Measurements from ENCODE around the gene MINDY3. TPM values are rescaled to one million over a fixed set of nuclear protein-coding genes. Genes with fewer than 3 reads are reported as not detected.
"Not testable (repeated sequence)": the region's sequence is repeated elsewhere in the genome, so short reads cannot be mapped to it uniquely, and the experiment has no call there.

Gene MINDY3
- total RNA-seq = 10 to 100 TPM; 15.3 to 16.7 TPM

DNA sequence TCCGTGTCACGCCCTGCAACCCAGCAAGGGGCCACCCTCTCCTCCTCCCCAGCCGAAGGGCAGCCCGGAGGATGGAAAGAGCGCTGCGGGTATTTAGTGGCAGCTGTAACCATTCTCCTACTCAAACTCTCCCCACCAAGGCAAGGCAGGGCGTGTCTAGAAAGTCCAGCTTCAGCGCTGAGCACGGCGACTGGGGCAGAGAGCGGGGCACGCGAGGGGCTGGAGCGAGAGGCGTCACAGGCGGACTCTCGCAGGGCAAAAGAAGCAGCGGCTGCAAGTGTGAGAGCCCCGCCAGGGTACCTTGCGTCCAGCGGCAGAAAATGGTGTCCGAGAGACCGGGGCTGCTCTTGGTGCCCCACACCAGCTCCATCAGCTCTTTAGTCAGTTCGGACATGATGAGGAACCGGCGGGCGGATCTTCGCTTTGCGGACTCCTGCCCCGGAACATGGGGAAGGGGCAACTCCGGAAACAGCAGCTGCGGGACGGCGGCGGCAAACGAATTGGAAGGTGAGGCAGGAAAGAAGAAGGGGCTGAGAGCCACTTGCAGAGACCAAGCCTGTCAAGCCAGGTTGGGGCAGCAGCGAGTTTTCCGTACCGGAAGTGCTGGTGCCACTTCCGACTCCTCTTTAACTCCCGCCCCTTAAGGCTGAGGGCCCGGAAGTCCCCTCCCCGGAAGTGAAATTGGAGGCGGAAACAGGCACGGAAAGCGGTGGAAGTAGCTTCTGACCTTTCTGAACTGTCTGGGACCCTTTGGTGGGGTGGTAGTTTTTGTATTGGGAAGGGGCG lies at the start of gene MINDY3:
Gene MINDY3, minus strand, starts transcription at position 602 of the 786 bp plus-strand sequence. Its CDS starts 208 bp downstream, at position 394.
- Mint-ChIP-seq H3K4me3 (peak within 1 kb of the TSS; percentile 99), H3K36me3 (peaks cover 7% of the 10 kb centered on the region), H3K27ac (peak within 1 kb of the TSS; percentile 90), H3K4me1 (ENCODE audit: low read depth) (peaks cover 27% of the 10 kb centered on the region), H3K9me3 (no peaks in the 10 kb centered on the region), H3K27me3 (peaks cover 13% of the 10 kb centered on the region)
- intact Hi-C loops (cut with micrococcal nuclease) = loop anchor here (1.0 to 10.0 kb wide), 3 partner anchors 29 to 957 kb away; partner anchors contain the start of genes PTER and RSU1
- peak; percentile 88 for DNase-seq
- CTCF ChIA-PET = interaction anchor here (0.7 to 2.4 kb wide), 5 partner anchors 17 to 54 kb away, joined by 3 to 13 read pairs (median 3); no protein-coding TSS in a partner anchor
- POLR2A ChIA-PET = interaction anchor here (1.1 to 1.2 kb wide), 2 partner anchors 29 to 33 kb away, joined by 3 read pairs; no protein-coding TSS in a partner anchor

DNA sequence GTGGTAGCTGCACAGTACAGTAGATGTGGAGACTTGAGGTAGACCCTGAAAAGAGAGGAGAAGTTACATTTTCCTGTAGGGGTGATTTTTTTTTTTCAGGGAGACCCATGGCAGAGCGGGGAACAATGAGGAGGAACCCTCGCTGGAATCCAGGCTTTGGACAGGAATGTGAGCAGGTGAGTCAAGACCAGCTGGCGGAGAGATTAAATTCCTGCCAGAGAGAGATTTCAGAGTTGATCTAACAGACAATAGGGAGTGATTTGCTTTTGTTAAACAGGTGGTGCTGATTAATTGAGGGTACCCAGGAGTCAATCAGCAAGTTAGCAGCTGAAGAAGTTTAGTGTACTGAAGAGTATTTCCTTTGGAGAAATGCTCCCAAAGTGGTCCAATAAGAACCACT lies 41.6 kb upstream of the MINDY3 start:
- ChIA-PET CTCF (interaction anchor here (0.6 to 2.7 kb wide), 24 partner anchors 8 to 916 kb away, joined by 3 to 19 read pairs (median 4); partner anchors contain the start of genes MINDY3 and RSU1), POLR2A (no interaction called here)
- H3K4me3 Mint-ChIP-seq = no peak overlapping the region
- intact Hi-C loops (cut with micrococcal nuclease) = loop anchor here (1.0 to 10.0 kb wide), 3 partner anchors 643 to 907 kb away; no protein-coding TSS in a partner anchor
- no peaks in the 10 kb centered on the region for H3K36me3 Mint-ChIP-seq
- peaks cover 16% of the 10 kb centered on the region for H3K27me3 Mint-ChIP-seq
- no peaks in the 10 kb centered on the region for H3K4me1 Mint-ChIP-seq (ENCODE audit: low read depth)
- no peak overlapping the region for H3K27ac Mint-ChIP-seq
- H3K9me3 Mint-ChIP-seq = no peaks in the 10 kb centered on the region
- DNase-seq = no peak

DNA sequence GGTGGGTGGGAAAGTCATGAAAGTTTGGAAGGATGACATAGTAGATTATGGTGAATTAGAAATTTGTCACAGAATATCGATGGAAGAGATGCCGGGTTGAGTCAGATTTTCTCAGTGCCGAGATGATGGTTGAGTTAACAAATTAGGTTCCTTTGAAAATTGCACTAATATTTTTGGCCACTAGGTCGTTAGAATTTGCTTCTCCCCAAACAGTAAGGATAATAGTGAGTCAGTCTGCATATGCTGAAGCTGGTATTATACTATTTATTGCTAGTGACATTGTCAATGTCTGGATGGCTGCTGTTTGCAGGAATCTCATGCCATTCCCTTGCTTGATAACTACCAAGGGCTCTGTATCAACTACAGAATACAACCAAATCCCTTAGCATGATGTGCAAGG lies 37.7 kb upstream of the MINDY3 start:
- POLR2A ChIA-PET = no interaction called here
- intact Hi-C loops (cut with micrococcal nuclease) = no loop called here
- no peaks in the 10 kb centered on the region for H3K36me3 Mint-ChIP-seq

DNA sequence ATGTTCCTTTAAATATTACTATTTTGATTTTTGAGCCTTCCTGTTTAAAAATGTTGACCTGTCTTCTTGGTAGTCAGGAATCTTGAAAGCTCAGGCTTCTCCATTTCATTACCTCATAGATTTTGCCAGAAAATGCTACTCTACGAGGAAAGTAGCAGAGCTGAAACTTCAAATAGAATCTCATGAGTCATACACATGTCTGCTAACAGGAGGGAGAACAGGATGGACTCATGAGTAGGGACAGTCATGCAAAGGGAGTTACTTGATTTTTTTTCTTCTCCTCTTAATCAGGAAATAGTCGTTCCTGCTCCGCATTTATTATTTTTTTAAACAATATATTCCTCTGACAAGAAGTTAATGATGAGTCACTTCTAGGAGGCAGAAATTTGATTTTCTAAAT lies 37.0 kb upstream of the MINDY3 start:
- no peak overlapping the region for H3K4me3 Mint-ChIP-seq
- H3K4me1 Mint-ChIP-seq (ENCODE audit: low read depth) = no peaks in the 10 kb centered on the region
- no peak for DNase-seq
- intact Hi-C loops (cut with micrococcal nuclease) = no loop called here
- no peaks in the 10 kb centered on the region for H3K9me3 Mint-ChIP-seq
- H3K36me3 Mint-ChIP-seq = no peaks in the 10 kb centered on the region
- ChIA-PET CTCF (no interaction called here), POLR2A (no interaction called here)
- peaks cover 32% of the 10 kb centered on the region for H3K27me3 Mint-ChIP-seq
- no peak overlapping the region for H3K27ac Mint-ChIP-seq

More for the DNA sequence above, 37.7 kb upstream of the MINDY3 start:
- no peak overlapping the region for H3K4me3 Mint-ChIP-seq
- peaks cover 29% of the 10 kb centered on the region for H3K27me3 Mint-ChIP-seq
- H3K9me3 Mint-ChIP-seq = no peaks in the 10 kb centered on the region
- CTCF ChIA-PET = no interaction called here
- DNase-seq = no peak
- no peak overlapping the region for H3K27ac Mint-ChIP-seq
- H3K4me1 Mint-ChIP-seq (ENCODE audit: low read depth) = no peaks in the 10 kb centered on the region

DNA sequence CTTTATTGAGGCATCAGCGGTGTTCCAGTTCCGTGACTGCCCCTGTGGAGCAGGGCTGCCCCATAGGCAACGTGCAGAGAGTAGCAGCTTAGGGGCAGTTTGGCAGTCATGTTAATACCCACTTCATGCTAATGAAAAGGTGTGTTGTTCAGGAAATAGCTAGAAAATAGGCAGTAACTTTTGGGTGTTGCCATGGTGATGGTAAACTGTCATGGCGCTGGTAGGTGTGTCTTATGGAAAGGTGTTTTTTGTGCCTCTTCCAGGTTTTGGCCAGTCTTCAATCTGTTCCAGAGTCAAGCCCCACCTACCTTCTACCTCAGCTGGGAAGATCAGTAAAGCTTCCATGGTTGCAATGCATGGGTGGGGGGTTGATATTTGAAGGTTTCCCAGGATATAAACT lies 36.3 kb upstream of the MINDY3 start:
- ChIA-PET POLR2A (no interaction called here), CTCF (no interaction called here)
- Mint-ChIP-seq H3K4me1 (ENCODE audit: low read depth) (no peaks in the 10 kb centered on the region), H3K27ac (no peak overlapping the region), H3K9me3 (no peaks in the 10 kb centered on the region), H3K36me3 (no peaks in the 10 kb centered on the region), H3K27me3 (peaks cover 29% of the 10 kb centered on the region), H3K4me3 (no peak overlapping the region)
- intact Hi-C loops (cut with micrococcal nuclease) = no loop called here
- no peak for DNase-seq

DNA sequence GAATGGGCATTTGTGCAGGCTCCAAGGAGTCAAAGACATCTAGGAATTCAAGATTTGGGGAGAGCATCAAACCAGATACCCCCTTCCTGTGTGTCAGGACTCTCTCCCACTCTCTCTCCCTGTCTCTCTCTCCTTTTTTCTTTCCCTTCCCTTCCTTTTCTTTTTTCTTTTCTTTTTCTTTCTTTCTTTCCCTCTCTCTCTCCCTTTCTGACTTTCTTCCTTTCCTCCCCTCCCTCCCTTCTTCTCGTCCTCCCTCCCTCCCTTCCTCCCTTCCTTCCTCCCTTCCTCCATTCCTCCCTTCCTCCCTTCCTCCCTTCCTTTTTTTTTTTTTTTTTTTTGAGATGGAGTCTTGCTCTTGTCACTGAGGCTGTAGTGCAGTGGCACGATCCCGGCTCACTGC lies 24.1 kb upstream of the MINDY3 start:
- POLR2A ChIA-PET = no interaction called here

DNA sequence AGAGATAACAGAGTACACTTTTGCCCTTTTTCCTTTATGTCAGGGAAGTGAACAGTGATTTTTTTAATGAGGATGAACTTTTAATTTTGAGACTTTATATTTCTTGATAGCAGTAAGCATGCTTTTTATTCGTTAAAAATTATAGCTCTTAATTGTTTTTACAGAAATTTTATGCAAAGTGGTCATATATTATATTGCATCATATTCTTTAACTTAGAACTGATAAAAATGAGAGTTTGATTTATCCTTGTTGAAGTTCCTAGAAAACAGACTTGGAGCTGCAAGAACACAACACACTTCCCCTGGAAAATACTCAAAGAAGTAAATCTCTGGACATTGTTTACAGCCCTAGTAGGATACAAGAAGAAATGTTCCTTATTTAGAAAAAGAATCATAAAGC lies 21.2 kb upstream of the MINDY3 start:
- no peaks in the 10 kb centered on the region for H3K36me3 Mint-ChIP-seq
- no peak overlapping the region for H3K4me3 Mint-ChIP-seq
- no peaks in the 10 kb centered on the region for H3K9me3 Mint-ChIP-seq
- no peak overlapping the region for H3K27ac Mint-ChIP-seq
- POLR2A ChIA-PET = no interaction called here
- DNase-seq = no peak
- H3K27me3 Mint-ChIP-seq = peaks cover 27% of the 10 kb centered on the region
- no peaks in the 10 kb centered on the region for H3K4me1 Mint-ChIP-seq (ENCODE audit: low read depth)
- CTCF ChIA-PET = interaction anchor here (1.6 to 2.2 kb wide), 2 partner anchors 20 to 22 kb away, joined by 3 to 7 read pairs; partner anchors contain the start of gene MINDY3
- intact Hi-C loops (cut with micrococcal nuclease) = no loop called here

More for the DNA sequence above, 24.1 kb upstream of the MINDY3 start:
- no peaks in the 10 kb centered on the region for H3K9me3 Mint-ChIP-seq
- CTCF ChIA-PET = interaction anchor here (0.7 to 1.0 kb wide), 2 partner anchors 18 to 624 kb away, joined by 3 to 5 read pairs; no protein-coding TSS in a partner anchor
- no peak overlapping the region for H3K27ac Mint-ChIP-seq
- H3K4me1 Mint-ChIP-seq (ENCODE audit: low read depth) = no peaks in the 10 kb centered on the region
- no peaks in the 10 kb centered on the region for H3K36me3 Mint-ChIP-seq
- H3K27me3 Mint-ChIP-seq = peaks cover 26% of the 10 kb centered on the region
- DNase-seq = no peak
- intact Hi-C loops (cut with micrococcal nuclease) = no loop called here
- no peak overlapping the region for H3K4me3 Mint-ChIP-seq

DNA sequence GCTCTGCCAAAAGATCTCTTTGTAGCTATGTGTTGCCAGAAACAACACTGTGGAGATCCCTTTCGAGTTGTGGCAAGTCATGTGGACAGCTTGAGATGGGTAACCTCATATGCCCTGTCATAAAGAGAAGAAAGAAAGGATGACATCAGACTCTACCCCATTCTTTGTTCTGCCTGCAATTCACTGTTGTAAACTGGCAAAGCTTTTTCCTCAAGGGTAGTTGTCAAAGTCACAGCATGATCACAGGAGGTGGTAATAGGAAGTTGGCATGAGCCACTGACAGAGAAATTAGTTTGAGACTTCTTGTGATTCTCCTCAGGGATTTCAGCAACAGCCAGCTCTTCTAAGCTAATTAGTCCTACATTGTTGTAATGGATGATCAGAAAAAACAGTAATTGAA lies 19.4 kb upstream of the MINDY3 start:
- CTCF ChIA-PET = interaction anchor here (1.0 to 1.1 kb wide), 3 partner anchors 23 to 904 kb away, joined by 3 to 7 read pairs (median 3); no protein-coding TSS in a partner anchor

DNA sequence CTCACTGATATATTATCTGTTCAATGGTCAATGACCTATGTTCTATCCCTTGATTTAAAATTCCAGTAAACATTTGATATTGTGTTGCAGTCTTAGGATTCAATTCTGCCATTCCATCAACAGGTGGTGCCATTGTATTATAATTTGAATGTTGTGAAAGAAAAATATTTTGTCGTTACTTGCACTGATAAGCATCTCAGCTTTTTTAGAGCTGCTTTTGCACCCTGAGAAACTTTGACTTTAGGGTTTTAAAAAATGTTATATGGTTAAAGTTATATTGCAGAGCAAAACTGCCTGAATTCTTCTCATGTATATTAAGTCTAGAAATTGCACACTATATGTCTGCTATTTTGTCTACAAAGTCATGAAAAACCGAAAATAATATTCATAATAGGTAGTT lies 18.8 kb upstream of the MINDY3 start:
- Mint-ChIP-seq H3K27ac (no peak overlapping the region), H3K9me3 (no peaks in the 10 kb centered on the region), H3K36me3 (no peaks in the 10 kb centered on the region), H3K4me1 (ENCODE audit: low read depth) (no peaks in the 10 kb centered on the region), H3K4me3 (no peak overlapping the region), H3K27me3 (peaks cover 45% of the 10 kb centered on the region)
- ChIA-PET POLR2A (no interaction called here), CTCF (interaction anchor here (1.0 to 1.2 kb wide), 4 partner anchors 23 to 905 kb away, joined by 3 to 7 read pairs (median 3); no protein-coding TSS in a partner anchor)
- intact Hi-C loops (cut with micrococcal nuclease) = no loop called here
- no peak for DNase-seq

More for the DNA sequence above, 19.4 kb upstream of the MINDY3 start:
- no peaks in the 10 kb centered on the region for H3K9me3 Mint-ChIP-seq
- DNase-seq = no peak
- H3K4me1 Mint-ChIP-seq (ENCODE audit: low read depth) = no peaks in the 10 kb centered on the region
- intact Hi-C loops (cut with micrococcal nuclease) = no loop called here
- no peak overlapping the region for H3K27ac Mint-ChIP-seq
- no peaks in the 10 kb centered on the region for H3K36me3 Mint-ChIP-seq
- POLR2A ChIA-PET = no interaction called here
- H3K27me3 Mint-ChIP-seq = peaks cover 39% of the 10 kb centered on the region
- H3K4me3 Mint-ChIP-seq = no peak overlapping the region

DNA sequence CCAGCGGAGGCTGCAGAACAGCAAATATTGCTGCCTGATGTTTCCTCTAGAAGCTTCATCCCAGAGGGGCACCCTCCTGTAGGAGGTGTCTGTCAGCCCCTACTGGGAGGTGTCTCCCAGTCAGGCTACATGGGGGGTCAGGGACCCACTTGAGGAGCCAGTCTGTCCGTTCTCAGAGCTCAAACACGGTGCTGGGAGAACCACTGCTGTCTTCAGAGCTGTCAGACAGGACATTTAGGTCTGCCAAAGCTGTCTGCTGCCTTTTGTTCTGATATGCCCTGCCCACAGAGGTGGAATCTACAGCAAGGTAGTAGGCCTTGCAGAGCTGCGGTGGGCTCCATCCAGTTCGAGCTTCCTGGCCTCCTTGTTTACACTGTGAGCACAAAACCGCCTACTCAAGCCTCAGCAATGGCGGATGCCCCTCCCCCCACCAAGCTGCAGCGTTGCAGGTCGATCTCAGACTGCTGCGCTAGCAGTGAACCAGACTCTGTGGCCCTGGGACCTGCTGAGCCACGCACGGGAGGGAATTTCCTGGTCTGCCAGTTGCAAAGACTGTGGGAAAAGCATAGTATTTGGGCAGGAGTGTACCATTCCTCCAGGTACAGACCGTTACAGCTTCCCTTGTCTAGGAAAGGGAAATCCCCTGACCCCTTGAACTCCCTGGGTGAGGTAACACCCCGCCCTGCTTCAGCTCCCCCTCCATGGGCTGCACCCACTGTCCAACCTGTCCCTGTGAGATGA lies 17.7 kb upstream of the MINDY3 start:
- no peak overlapping the region for H3K4me3 Mint-ChIP-seq
- DNase-seq = no peak
- POLR2A ChIA-PET = no interaction called here
- no peak overlapping the region for H3K27ac Mint-ChIP-seq
- intact Hi-C loops (cut with micrococcal nuclease) = no loop called here
- CTCF ChIA-PET = interaction anchor here (1.2 kb wide), 1 partner anchor 900 kb away, joined by 3 read pairs; no protein-coding TSS in a partner anchor
- no peaks in the 10 kb centered on the region for H3K4me1 Mint-ChIP-seq (ENCODE audit: low read depth)
- H3K36me3 Mint-ChIP-seq = peaks cover 5% of the 10 kb centered on the region
- H3K27me3 Mint-ChIP-seq = peaks cover 52% of the 10 kb centered on the region
- no peaks in the 10 kb centered on the region for H3K9me3 Mint-ChIP-seq

DNA sequence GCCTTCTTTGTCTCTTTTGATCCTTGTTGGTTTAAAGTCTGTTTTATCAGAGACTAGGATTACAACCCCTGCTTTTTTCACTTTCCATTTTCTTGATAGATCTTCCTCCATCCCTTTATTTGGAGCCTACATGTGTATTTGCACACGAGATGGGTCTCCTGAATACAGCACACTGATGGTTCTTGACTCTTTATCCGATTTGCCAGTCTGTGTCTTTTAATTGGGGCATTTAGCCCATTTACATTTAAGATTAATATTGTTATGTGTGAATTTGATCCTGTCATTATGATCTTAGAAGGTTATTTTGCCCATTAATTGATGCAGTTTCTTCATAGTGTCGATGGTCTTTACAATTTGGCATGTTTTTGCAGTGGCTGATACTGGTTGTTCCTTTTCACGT lies 16.0 kb upstream of the MINDY3 start:
- H3K27me3 Mint-ChIP-seq = peaks cover 55% of the 10 kb centered on the region
- H3K36me3 Mint-ChIP-seq; H3K27ac Mint-ChIP-seq; POLR2A ChIA-PET; H3K9me3 Mint-ChIP-seq; intact Hi-C loops (cut with micrococcal nuclease); H3K4me1 Mint-ChIP-seq (ENCODE audit: low read depth); H3K4me3 Mint-ChIP-seq; DNase-seq: not testable (repeated sequence)
- CTCF ChIA-PET = interaction anchor here (0.8 kb wide), 1 partner anchor 902 kb away, joined by 4 read pairs; no protein-coding TSS in a partner anchor

DNA sequence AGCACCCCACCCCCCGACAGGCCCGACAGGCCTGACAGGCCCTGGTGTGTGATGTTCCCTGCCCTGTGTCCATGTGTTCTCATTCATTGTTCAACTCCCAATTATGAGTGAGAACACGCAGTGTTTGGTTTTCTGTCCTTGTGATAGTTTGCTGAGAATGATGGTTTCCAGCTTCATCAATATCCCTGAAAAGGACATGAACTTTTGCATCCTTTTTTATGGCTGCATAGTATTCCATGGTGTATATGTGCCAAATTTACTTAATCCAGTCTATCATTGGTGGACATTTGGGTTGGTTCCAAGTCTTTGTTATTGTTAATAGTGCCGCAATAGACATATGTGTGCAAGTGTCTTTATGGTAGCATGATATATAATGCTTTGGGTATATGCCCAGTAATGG lies 12.3 kb upstream of the MINDY3 start:
- H3K4me1 Mint-ChIP-seq (ENCODE audit: low read depth); H3K27ac Mint-ChIP-seq; H3K9me3 Mint-ChIP-seq; DNase-seq; CTCF ChIA-PET; POLR2A ChIA-PET; intact Hi-C loops (cut with micrococcal nuclease); H3K4me3 Mint-ChIP-seq; H3K36me3 Mint-ChIP-seq: not testable (repeated sequence)
- H3K27me3 Mint-ChIP-seq = peaks cover 60% of the 10 kb centered on the region
